WTC11 (cell line): ENCODE measurements around the gene FNIP1.

ENCODE experiments used
- RORB ChIP-seq: fragments of 250-450 bp; sonication (Bioruptor Pico); IDR thresholded peaks from 2 replicates; pipeline ENCODE4 v1.9.0; 2021; ENCODE audit warnings: mild to moderate bottlenecking
- ZNF263 ChIP-seq: sonication (generic); formaldehyde crosslinking; IDR thresholded peaks from 2 replicates; pipeline ENCODE4 v1.8.1; 2022; ENCODE audit warnings: low read depth, mild to moderate bottlenecking, moderate library complexity, missing genetic modification reagents
- TF ChIP-seq, protein P1 (sequence below): sonication (generic); formaldehyde crosslinking; IDR thresholded peaks from 2 replicates; pipeline ENCODE4 v1.8.1; 2023; ENCODE audit warnings: mild to moderate bottlenecking, missing genetic modification reagents, moderate library complexity
- TF ChIP-seq, protein P2 (sequence below): fragments of 200-600 bp; IDR thresholded peaks from 2 replicates; pipeline ENCODE4 v1.8.0; 2022; ENCODE audit warnings: antibody characterized with exemption
- TF ChIP-seq, protein P3 (sequence below): sonication (generic); formaldehyde crosslinking; IDR thresholded peaks from 2 replicates; pipeline ENCODE4 v1.8.0; 2022; ENCODE audit warnings: mild to moderate bottlenecking, missing genetic modification reagents
- TF ChIP-seq, protein P4 (sequence below): sonication (generic); formaldehyde crosslinking; IDR thresholded peaks from 2 replicates; pipeline ENCODE4 v1.8.1; 2022; ENCODE audit warnings: low read depth, missing genetic modification reagents, borderline replicate concordance

DNA sequence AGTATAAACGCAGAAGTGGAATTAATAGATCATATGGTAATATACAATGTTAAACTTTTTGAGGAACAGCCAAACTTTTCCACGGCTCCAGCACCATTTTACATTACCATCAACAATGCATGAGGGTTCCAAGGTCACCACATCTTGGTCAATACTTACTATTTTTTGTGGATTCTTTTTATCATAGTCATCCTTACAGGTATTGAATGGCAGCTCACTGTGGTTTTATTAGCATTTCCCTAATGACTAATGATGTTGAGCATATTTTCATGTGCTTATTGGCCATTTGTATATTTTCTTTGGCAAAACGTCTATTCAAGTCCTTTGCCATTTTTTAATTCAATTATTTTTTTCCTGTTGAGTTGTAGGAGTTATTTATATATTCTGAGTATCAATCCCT, 147.7 kb downstream of the FNIP1 start:
- TF ChIP-seq, protein P1, sequence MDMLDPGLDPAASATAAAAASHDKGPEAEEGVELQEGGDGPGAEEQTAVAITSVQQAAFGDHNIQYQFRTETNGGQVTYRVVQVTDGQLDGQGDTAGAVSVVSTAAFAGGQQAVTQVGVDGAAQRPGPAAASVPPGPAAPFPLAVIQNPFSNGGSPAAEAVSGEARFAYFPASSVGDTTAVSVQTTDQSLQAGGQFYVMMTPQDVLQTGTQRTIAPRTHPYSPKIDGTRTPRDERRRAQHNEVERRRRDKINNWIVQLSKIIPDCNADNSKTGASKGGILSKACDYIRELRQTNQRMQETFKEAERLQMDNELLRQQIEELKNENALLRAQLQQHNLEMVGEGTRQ, result no peak
- TF ChIP-seq, protein P2, sequence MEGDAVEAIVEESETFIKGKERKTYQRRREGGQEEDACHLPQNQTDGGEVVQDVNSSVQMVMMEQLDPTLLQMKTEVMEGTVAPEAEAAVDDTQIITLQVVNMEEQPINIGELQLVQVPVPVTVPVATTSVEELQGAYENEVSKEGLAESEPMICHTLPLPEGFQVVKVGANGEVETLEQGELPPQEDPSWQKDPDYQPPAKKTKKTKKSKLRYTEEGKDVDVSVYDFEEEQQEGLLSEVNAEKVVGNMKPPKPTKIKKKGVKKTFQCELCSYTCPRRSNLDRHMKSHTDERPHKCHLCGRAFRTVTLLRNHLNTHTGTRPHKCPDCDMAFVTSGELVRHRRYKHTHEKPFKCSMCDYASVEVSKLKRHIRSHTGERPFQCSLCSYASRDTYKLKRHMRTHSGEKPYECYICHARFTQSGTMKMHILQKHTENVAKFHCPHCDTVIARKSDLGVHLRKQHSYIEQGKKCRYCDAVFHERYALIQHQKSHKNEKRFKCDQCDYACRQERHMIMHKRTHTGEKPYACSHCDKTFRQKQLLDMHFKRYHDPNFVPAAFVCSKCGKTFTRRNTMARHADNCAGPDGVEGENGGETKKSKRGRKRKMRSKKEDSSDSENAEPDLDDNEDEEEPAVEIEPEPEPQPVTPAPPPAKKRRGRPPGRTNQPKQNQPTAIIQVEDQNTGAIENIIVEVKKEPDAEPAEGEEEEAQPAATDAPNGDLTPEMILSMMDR, result no peak
- TF ChIP-seq, protein P3, sequence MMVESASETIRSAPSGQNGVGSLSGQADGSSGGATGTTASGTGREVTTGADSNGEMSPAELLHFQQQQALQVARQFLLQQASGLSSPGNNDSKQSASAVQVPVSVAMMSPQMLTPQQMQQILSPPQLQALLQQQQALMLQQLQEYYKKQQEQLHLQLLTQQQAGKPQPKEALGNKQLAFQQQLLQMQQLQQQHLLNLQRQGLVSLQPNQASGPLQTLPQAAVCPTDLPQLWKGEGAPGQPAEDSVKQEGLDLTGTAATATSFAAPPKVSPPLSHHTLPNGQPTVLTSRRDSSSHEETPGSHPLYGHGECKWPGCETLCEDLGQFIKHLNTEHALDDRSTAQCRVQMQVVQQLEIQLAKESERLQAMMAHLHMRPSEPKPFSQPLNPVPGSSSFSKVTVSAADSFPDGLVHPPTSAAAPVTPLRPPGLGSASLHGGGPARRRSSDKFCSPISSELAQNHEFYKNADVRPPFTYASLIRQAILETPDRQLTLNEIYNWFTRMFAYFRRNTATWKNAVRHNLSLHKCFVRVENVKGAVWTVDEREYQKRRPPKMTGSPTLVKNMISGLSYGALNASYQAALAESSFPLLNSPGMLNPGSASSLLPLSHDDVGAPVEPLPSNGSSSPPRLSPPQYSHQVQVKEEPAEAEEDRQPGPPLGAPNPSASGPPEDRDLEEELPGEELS, result no peak
- TF ChIP-seq RORB (no peak), ZNF263 (CRISPR knock-in tag) (no peak)
- TF ChIP-seq, protein P4, sequence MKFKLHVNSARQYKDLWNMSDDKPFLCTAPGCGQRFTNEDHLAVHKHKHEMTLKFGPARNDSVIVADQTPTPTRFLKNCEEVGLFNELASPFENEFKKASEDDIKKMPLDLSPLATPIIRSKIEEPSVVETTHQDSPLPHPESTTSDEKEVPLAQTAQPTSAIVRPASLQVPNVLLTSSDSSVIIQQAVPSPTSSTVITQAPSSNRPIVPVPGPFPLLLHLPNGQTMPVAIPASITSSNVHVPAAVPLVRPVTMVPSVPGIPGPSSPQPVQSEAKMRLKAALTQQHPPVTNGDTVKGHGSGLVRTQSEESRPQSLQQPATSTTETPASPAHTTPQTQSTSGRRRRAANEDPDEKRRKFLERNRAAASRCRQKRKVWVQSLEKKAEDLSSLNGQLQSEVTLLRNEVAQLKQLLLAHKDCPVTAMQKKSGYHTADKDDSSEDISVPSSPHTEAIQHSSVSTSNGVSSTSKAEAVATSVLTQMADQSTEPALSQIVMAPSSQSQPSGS (CRISPR knock-in tag), result no peak
